ENCODE data around the gene TBXA2R. TPM values are rescaled to one million over a fixed set of nuclear protein-coding genes. Genes with fewer than 3 reads are reported as not detected.

TBXA2R gene
- total and polyA plus RNA-seq, 2 of the 8 experiments (the other 6 are each of a cell fraction or from before 2014, with no cell fraction given): 0.39 to 0.50 TPM

- TF ChIP-seq SAP30 (IDR thresholded peaks at IDR 0.05; ENCODE audit: insufficient read depth, insufficient replicate concordance, low read length): no peak
- no peak for TF ChIP-seq JUN (IDR thresholded peaks at IDR 0.05; ENCODE audit: low read depth, low read length)
- TF ChIP-seq BCL11A (IDR thresholded peaks at IDR 0.05; ENCODE audit: low read depth in 2 of 2, low read length in 2 of 2): no peak
- TF ChIP-seq HDAC2 (IDR thresholded peaks at IDR 0.05; ENCODE audit: borderline replicate concordance in 1 of 2, low read depth in 2 of 2, low read length in 2 of 2): no peak
- TF ChIP-seq CBX8 (IDR thresholded peaks at IDR 0.05; ENCODE audit: borderline replicate concordance, low read depth, low read length): no peak
- TF ChIP-seq SRF (IDR thresholded peaks at IDR 0.05; ENCODE audit: low read depth, low read length): no peak
- no peak for TF ChIP-seq RNF2 (IDR thresholded peaks at IDR 0.05; ENCODE audit: borderline replicate concordance, low read depth, low read length, missing control alignments, poor library complexity, severe bottlenecking)
Observed at GRCh38 chr19:3556423-3556977, 50.2 kb downstream of the TBXA2R start (continued).
